ENCODE measurements around the gene KCNMA1. TPM values are rescaled to one million over a fixed set of nuclear protein-coding genes. Genes with fewer than 3 reads are reported as not detected.

Gene KCNMA1
- total RNA-seq, 1 donor from 2014 or later = 41.3 TPM

DNA sequence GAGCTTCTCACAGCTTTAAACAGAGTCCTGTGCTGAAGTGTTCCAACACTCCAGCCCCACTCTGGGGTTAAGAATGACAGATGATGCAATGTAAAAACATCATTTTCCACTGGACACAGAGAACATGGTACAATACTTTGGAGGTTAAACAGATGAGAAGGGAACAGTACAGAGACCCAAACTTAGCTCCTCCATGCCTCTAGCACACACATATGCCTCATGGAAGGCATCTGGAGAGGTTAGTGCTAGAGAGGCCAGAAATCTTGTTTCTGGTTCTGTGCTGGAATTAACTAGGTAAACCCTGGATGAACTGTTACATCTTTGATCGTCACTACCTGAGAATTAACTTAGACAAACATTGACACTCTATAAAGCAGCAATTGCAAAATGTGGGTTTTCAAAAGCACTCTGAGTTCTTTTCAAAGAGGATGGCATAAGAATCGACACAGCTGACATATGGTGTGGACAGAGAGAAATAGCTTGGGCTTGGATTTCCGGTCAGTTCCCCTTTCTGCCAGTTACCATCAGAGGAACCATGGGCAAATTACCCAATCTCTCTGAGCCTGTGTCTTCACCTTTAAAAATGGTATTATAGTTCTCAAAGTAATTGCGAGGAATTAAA lies 81.9 kb downstream of the KCNMA1 start:
- Histone ChIP-seq H3K36me3 (no peaks in the 10 kb centered on the region), H3K27ac (peak overlapping the region; percentile 79), H3K4me1 (peaks cover 29% of the 10 kb centered on the region), H3K27me3 (ENCODE audit: low read depth) (no peaks in the 10 kb centered on the region), H3K4me3 (no peak overlapping the region), H3K9me3 (no peaks in the 10 kb centered on the region)
- DNase-seq (no peak), ATAC-seq (peak; percentile 41 to 65)
- no peak for TF ChIP-seq CTCF (IDR thresholded peaks at IDR 0.05)
- intact Hi-C loops (cut with DNase I) = no loop called here

- Histone ChIP-seq H3K9me3 (no peaks in the 10 kb centered on the region), H3K27ac (peak overlapping the region; percentile 79), H3K27me3 (ENCODE audit: low read depth) (no peaks in the 10 kb centered on the region), H3K4me1 (peaks cover 29% of the 10 kb centered on the region), H3K4me3 (no peak overlapping the region), H3K36me3 (no peaks in the 10 kb centered on the region)
- peak; percentile 84 for DNase-seq
- intact Hi-C loops (cut with DNase I) = no loop called here
- no peak for TF ChIP-seq CTCF (IDR thresholded peaks at IDR 0.05)
- peak; percentile 61 to 79 for ATAC-seq
Measured at GRCh38 chr10:77554996-77555397, 82.6 kb downstream of the KCNMA1 start.

DNA sequence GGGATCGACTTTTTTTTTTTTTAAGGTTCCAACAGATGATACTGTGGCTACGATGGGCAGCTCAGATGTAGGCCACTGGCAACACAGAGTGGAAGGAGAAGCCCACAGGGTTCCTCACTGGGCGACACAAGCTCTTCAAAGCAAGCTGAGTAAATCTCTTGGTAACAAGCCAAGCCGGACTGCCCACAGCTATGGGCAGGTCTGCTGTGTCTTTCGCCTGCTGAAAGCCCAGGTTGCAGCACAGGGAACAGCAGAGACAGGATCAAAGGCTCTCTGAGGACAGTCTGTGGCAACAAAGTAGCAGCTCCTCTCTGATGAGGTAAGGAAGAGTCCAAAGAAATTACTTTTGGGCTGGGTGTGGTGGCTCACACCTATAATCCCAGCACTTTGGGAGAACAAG lies 83.6 kb downstream of the KCNMA1 start:
- Histone ChIP-seq H3K9me3 (no peaks in the 10 kb centered on the region), H3K27me3 (ENCODE audit: low read depth) (no peaks in the 10 kb centered on the region), H3K36me3 (no peaks in the 10 kb centered on the region), H3K4me1 (peaks cover 29% of the 10 kb centered on the region), H3K27ac (peak overlapping the region; percentile 79), H3K4me3 (no peak overlapping the region)
- ATAC-seq (peak in 1 of 2 donors; percentile 7), DNase-seq (no peak)
- no peak for TF ChIP-seq CTCF (IDR thresholded peaks at IDR 0.05)
- intact Hi-C loops (cut with DNase I) = no loop called here

- DNase-seq (no peak), ATAC-seq (no peak)
- Histone ChIP-seq H3K27ac (peak overlapping the region; percentile 79), H3K9me3 (no peaks in the 10 kb centered on the region), H3K4me1 (peaks cover 29% of the 10 kb centered on the region), H3K27me3 (ENCODE audit: low read depth) (no peaks in the 10 kb centered on the region), H3K36me3 (no peaks in the 10 kb centered on the region), H3K4me3 (no peak overlapping the region)
- intact Hi-C loops (cut with DNase I) = no loop called here
- TF ChIP-seq CTCF (IDR thresholded peaks at IDR 0.05) = no peak
Measured at GRCh38 chr10:77553311-77553710, 84.3 kb downstream of the KCNMA1 start.

DNA sequence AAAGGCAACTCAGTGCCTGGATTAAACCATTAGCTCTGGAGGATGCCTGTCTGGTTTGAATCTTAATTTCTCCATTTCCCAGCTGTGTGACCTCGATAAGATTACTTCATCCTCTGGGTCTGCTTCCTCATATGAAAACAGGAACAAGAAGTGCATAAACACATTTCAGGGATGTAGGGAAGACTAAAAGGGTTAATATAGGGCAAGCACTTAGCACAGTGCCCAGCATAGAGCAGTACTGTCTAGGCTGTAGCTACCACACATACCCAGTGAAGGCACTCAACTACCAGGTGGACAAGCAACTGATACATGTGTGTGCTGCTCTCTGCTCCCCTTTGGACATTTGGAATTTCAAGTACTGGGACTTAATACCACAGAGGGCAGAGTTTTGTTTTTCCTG lies 85.4 kb downstream of the KCNMA1 start:
- DNase-seq (no peak), ATAC-seq (peak; percentile 20 to 68)
- no peaks in the 10 kb centered on the region for H3K36me3 ChIP-seq
- H3K4me3 ChIP-seq = no peak overlapping the region
- peak overlapping the region; percentile 79 for H3K27ac ChIP-seq
- H3K27me3 ChIP-seq (ENCODE audit: low read depth) = no peaks in the 10 kb centered on the region
- H3K4me1 ChIP-seq = peaks cover 29% of the 10 kb centered on the region
- no peak for TF ChIP-seq CTCF (IDR thresholded peaks at IDR 0.05)
- intact Hi-C loops (cut with DNase I) = no loop called here
- no peaks in the 10 kb centered on the region for H3K9me3 ChIP-seq
